ENCODE results near the gene PPARD.

PPARD gene

GRCh38 chr6:35312807-35313206, 29.6 kb upstream of the PPARD start:
- H3F3A ChIP-seq (ENCODE audit: low read depth) = no peaks in the 10 kb centered on the region
- peak overlapping the region; percentile 82 for H3K4me2 ChIP-seq (ENCODE audit: low read depth, low read length, poor library complexity, severe bottlenecking)
- TF ChIP-seq EZH2phosphoT487 (IDR thresholded peaks at IDR 0.05; ENCODE audit: borderline replicate concordance) = no peak
- no peaks in the 10 kb centered on the region for H3K9me2 ChIP-seq (replicated peaks; ENCODE audit: low read depth, low read length)
- no peaks in the 10 kb centered on the region for H4K20me1 ChIP-seq (ENCODE audit: insufficient read depth, low read length, poor library complexity, severe bottlenecking)
- H3K27me3 ChIP-seq (ENCODE audit: insufficient read depth, low read length, poor library complexity, severe bottlenecking) = no peaks in the 10 kb centered on the region
- peaks cover 71% of the 10 kb centered on the region for H3K79me2 ChIP-seq (ENCODE audit: insufficient read depth, low read length)
- peaks cover 15% of the 10 kb centered on the region; the same call in 1 of the 2 replicates for H3K36me3 ChIP-seq (ENCODE audit: insufficient read depth, low read length)
- peak overlapping the region; percentile 68 for H3K4me3 ChIP-seq (ENCODE audit: low read length, poor library complexity, severe bottlenecking)
- H3K9me3 ChIP-seq (ENCODE audit: insufficient read depth, low read depth, low read length) = no peaks in the 10 kb centered on the region
- peak overlapping the region; percentile 74 for H3K9ac ChIP-seq (ENCODE audit: low read depth, low read length, poor library complexity, severe bottlenecking)
- no peak overlapping the region for H2AFZ ChIP-seq (ENCODE audit: low read length)
- H3K4me1 ChIP-seq (ENCODE audit: insufficient read depth, low read length, poor library complexity, severe bottlenecking) = peaks cover 56% of the 10 kb centered on the region

DNA sequence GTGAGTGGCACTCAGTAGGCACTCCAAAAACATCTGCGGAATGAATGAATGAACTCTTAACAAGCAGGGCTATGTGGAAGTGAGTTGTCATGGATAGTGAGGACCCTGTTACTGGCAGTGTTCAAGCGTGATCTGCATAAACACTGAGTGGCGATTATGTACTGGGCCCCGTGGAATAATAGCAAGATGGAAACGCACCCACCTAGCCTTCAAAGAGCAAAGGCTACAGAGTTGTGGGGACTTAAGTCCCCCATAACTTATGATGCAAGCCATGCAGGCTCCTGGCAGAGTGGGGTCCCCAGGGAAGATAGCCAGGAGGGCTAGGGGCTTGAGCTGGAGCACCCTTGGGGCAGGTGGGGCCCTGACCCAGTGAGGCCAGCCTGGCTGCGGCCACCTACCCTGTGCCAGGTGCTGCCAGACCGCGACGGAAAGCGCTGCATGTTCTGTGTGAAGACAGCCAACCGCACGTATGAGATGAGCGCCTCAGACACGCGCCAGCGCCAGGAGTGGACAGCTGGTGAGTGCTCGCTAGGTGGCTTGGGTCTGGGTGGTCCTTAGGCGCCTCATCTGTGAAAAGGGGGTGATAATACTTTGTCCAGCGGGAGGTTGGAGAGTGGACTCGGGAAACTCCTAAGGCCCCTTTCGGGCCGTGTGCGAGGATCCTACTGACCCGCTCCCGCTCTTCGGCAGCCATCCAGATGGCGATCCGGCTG, 24.7 kb upstream of the PPARD start:
- no peaks in the 10 kb centered on the region for H3K27me3 ChIP-seq (ENCODE audit: insufficient read depth, low read length, poor library complexity, severe bottlenecking)
- H2AFZ ChIP-seq (ENCODE audit: low read length) = no peak overlapping the region
- TF ChIP-seq, protein P1, sequence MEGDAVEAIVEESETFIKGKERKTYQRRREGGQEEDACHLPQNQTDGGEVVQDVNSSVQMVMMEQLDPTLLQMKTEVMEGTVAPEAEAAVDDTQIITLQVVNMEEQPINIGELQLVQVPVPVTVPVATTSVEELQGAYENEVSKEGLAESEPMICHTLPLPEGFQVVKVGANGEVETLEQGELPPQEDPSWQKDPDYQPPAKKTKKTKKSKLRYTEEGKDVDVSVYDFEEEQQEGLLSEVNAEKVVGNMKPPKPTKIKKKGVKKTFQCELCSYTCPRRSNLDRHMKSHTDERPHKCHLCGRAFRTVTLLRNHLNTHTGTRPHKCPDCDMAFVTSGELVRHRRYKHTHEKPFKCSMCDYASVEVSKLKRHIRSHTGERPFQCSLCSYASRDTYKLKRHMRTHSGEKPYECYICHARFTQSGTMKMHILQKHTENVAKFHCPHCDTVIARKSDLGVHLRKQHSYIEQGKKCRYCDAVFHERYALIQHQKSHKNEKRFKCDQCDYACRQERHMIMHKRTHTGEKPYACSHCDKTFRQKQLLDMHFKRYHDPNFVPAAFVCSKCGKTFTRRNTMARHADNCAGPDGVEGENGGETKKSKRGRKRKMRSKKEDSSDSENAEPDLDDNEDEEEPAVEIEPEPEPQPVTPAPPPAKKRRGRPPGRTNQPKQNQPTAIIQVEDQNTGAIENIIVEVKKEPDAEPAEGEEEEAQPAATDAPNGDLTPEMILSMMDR (conservative IDR thresholded peaks at IDR 0.05; ENCODE audit: low read length) = no peak
- TF ChIP-seq EZH2phosphoT487 (IDR thresholded peaks at IDR 0.05; ENCODE audit: borderline replicate concordance) = no peak
- H3F3A ChIP-seq (ENCODE audit: low read depth) = no peaks in the 10 kb centered on the region
- no peaks in the 10 kb centered on the region for H4K20me1 ChIP-seq (ENCODE audit: insufficient read depth, low read length, poor library complexity, severe bottlenecking)
- no peaks in the 10 kb centered on the region for H3K9me3 ChIP-seq (ENCODE audit: insufficient read depth, low read depth, low read length)
- H3K4me3 ChIP-seq (ENCODE audit: low read length, poor library complexity, severe bottlenecking) = no peak overlapping the region
- H3K4me2 ChIP-seq (ENCODE audit: low read depth, low read length, poor library complexity, severe bottlenecking) = no peak overlapping the region
- H3K79me2 ChIP-seq (ENCODE audit: insufficient read depth, low read length) = peaks cover 35% of the 10 kb centered on the region
- peaks cover 61% of the 10 kb centered on the region; the same call in 1 of the 2 replicates for H3K36me3 ChIP-seq (ENCODE audit: insufficient read depth, low read length)
- H3K4me1 ChIP-seq (ENCODE audit: insufficient read depth, low read length, poor library complexity, severe bottlenecking) = peaks cover 18% of the 10 kb centered on the region
- H3K9me2 ChIP-seq (replicated peaks; ENCODE audit: low read depth, low read length) = no peaks in the 10 kb centered on the region
- no peak overlapping the region for H3K9ac ChIP-seq (ENCODE audit: low read depth, low read length, poor library complexity, severe bottlenecking)

DNA sequence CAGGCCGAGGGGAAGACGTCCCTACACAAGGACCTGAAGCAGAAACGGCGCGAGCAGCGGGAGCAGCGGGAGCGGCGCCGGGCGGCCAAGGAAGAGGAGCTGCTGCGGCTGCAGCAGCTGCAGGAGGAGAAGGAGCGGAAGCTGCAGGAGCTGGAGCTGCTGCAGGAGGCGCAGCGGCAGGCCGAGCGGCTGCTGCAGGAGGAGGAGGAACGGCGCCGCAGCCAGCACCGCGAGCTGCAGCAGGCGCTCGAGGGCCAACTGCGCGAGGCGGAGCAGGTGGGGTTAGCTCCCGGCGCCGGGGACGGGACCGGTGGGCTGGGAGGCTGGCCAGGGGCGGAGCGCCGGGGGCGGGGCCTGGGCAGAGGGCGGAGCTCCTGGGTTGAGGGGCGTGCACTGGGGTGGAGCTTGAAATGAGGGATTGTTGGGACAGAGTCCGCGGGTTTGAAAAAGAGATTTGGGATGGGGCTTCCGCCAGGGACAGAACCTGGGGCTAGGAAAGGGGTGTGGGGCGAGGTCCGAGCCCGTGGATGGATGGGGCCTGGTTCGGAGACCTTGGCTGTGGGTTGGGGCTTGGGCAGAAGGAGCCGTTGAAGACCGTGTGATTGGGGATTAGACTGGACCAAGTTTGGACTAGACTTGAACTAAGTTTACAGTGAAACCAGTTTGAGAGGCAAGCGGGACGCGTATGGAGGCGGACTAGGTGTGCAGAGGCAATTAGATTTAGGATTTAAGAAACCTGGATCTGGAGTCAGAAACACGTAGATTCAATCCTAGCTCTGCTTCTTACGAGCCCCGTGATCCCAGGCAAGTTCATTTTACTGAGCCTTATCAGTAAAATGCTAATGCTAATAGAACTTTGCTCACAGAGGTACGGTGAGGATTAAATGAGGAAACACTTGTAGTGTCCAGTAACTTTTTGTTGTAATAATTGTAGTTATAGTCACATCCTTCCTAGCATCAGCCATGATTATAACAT, 23.9 kb upstream of the PPARD start:
- no peak overlapping the region for H3K4me3 ChIP-seq (ENCODE audit: low read length, poor library complexity, severe bottlenecking)
- peaks cover 63% of the 10 kb centered on the region; the same call in 1 of the 2 replicates for H3K36me3 ChIP-seq (ENCODE audit: insufficient read depth, low read length)
- no peaks in the 10 kb centered on the region for H3F3A ChIP-seq (ENCODE audit: low read depth)
- H4K20me1 ChIP-seq (ENCODE audit: insufficient read depth, low read length, poor library complexity, severe bottlenecking) = no peaks in the 10 kb centered on the region
- H3K4me2 ChIP-seq (ENCODE audit: low read depth, low read length, poor library complexity, severe bottlenecking) = no peak overlapping the region
- peaks cover 11% of the 10 kb centered on the region for H3K4me1 ChIP-seq (ENCODE audit: insufficient read depth, low read length, poor library complexity, severe bottlenecking)
- no peak for TF ChIP-seq EZH2phosphoT487 (IDR thresholded peaks at IDR 0.05; ENCODE audit: borderline replicate concordance)
- TF ChIP-seq, protein P1 (conservative IDR thresholded peaks at IDR 0.05; ENCODE audit: low read length) = no peak
- no peak overlapping the region for H2AFZ ChIP-seq (ENCODE audit: low read length)
- peaks cover 30% of the 10 kb centered on the region; the same call in 1 of the 2 replicates for H3K79me2 ChIP-seq (ENCODE audit: insufficient read depth, low read length)
- H3K27me3 ChIP-seq (ENCODE audit: insufficient read depth, low read length, poor library complexity, severe bottlenecking) = no peaks in the 10 kb centered on the region
- no peaks in the 10 kb centered on the region for H3K9me3 ChIP-seq (ENCODE audit: insufficient read depth, low read depth, low read length)
- no peaks in the 10 kb centered on the region for H3K9me2 ChIP-seq (replicated peaks; ENCODE audit: low read depth, low read length)
- H3K9ac ChIP-seq (ENCODE audit: low read depth, low read length, poor library complexity, severe bottlenecking) = no peak overlapping the region
